Measurements from ENCODE around the gene PFAS.

The PFAS gene

DNA sequence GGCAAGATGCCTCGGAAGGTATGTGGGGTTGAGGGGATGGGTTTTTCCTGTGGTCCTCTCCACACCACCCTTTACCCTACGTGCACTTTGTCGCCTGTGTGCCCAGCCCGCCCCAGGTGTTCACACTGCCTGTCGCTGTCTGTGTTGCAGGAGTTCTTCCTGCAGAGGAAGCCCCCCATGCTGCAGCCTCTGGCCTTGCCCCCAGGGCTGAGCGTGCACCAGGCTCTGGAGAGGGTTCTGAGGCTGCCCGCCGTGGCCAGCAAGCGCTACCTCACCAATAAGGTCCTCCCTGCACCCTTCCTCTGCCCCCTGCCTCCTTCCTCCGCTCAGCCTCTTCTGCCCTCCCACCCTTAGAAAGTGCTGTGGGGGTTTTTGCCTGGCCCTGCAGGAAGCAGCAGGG lies 15.2 kb downstream of the PFAS start:
- no peaks in the 10 kb centered on the region for H3K4me1 ChIP-seq (ENCODE audit: insufficient read depth, low read length, severe bottlenecking)
- H3K79me2 ChIP-seq (ENCODE audit: insufficient read depth, low read length) = no peaks in the 10 kb centered on the region
- H3K27ac ChIP-seq (ENCODE audit: low read depth, low read length, poor library complexity, severe bottlenecking) = no peak overlapping the region
- H3K9me2 ChIP-seq (ENCODE audit: low read depth, low read length) = no peaks in the 10 kb centered on the region
- H3K4me3 ChIP-seq (ENCODE audit: low read depth, low read length, poor library complexity, severe bottlenecking) = no peak overlapping the region
- no peaks in the 10 kb centered on the region for H3F3A ChIP-seq (ENCODE audit: insufficient read depth, low read length)
- no peaks in the 10 kb centered on the region for H3K9me3 ChIP-seq (ENCODE audit: low read length)
- no peak overlapping the region for H2AFZ ChIP-seq (ENCODE audit: low read length)
- TF ChIP-seq EZH2 (IDR thresholded peaks at IDR 0.05; ENCODE audit: borderline replicate concordance, low read length) = no peak
- TF ChIP-seq, protein P1, sequence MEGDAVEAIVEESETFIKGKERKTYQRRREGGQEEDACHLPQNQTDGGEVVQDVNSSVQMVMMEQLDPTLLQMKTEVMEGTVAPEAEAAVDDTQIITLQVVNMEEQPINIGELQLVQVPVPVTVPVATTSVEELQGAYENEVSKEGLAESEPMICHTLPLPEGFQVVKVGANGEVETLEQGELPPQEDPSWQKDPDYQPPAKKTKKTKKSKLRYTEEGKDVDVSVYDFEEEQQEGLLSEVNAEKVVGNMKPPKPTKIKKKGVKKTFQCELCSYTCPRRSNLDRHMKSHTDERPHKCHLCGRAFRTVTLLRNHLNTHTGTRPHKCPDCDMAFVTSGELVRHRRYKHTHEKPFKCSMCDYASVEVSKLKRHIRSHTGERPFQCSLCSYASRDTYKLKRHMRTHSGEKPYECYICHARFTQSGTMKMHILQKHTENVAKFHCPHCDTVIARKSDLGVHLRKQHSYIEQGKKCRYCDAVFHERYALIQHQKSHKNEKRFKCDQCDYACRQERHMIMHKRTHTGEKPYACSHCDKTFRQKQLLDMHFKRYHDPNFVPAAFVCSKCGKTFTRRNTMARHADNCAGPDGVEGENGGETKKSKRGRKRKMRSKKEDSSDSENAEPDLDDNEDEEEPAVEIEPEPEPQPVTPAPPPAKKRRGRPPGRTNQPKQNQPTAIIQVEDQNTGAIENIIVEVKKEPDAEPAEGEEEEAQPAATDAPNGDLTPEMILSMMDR (IDR thresholded peaks at IDR 0.05; ENCODE audit: low read length) = no peak
- H3K4me2 ChIP-seq (ENCODE audit: low read length) = no peak overlapping the region
- peaks cover 94% of the 10 kb centered on the region for H3K36me3 ChIP-seq (ENCODE audit: insufficient read depth, low read length)
- no peaks in the 10 kb centered on the region for H4K20me1 ChIP-seq (ENCODE audit: insufficient read depth, low read length)
- no peak overlapping the region for H3K9ac ChIP-seq (ENCODE audit: low read length)
- no peaks in the 10 kb centered on the region for H3K27me3 ChIP-seq (ENCODE audit: insufficient read depth, low read length)

- no peak for TF ChIP-seq EZH2 (IDR thresholded peaks at IDR 0.05; ENCODE audit: borderline replicate concordance, low read length)
- TF ChIP-seq, protein P1 (IDR thresholded peaks at IDR 0.05; ENCODE audit: low read length) = no peak
- no peaks in the 10 kb centered on the region for H3F3A ChIP-seq (ENCODE audit: insufficient read depth, low read length)
- H3K36me3 ChIP-seq (ENCODE audit: insufficient read depth, low read length) = peaks cover 93% of the 10 kb centered on the region
- H3K79me2 ChIP-seq (ENCODE audit: insufficient read depth, low read length) = no peaks in the 10 kb centered on the region
- H3K27me3 ChIP-seq (ENCODE audit: insufficient read depth, low read length) = no peaks in the 10 kb centered on the region
- H2AFZ ChIP-seq (ENCODE audit: low read length) = no peak overlapping the region
- H3K9ac ChIP-seq (ENCODE audit: low read length) = no peak overlapping the region
- no peaks in the 10 kb centered on the region for H4K20me1 ChIP-seq (ENCODE audit: insufficient read depth, low read length)
- H3K4me2 ChIP-seq (ENCODE audit: low read length) = no peak overlapping the region
- H3K4me3 ChIP-seq (ENCODE audit: low read depth, low read length, poor library complexity, severe bottlenecking) = no peak overlapping the region
- H3K9me2 ChIP-seq (ENCODE audit: low read depth, low read length) = no peaks in the 10 kb centered on the region
- no peaks in the 10 kb centered on the region for H3K4me1 ChIP-seq (ENCODE audit: insufficient read depth, low read length, severe bottlenecking)
- H3K27ac ChIP-seq (ENCODE audit: low read depth, low read length, poor library complexity, severe bottlenecking) = no peak overlapping the region
- no peaks in the 10 kb centered on the region for H3K9me3 ChIP-seq (ENCODE audit: low read length)
Observed at GRCh38 chr17:8264836-8265542, 15.9 kb downstream of the PFAS start.

DNA sequence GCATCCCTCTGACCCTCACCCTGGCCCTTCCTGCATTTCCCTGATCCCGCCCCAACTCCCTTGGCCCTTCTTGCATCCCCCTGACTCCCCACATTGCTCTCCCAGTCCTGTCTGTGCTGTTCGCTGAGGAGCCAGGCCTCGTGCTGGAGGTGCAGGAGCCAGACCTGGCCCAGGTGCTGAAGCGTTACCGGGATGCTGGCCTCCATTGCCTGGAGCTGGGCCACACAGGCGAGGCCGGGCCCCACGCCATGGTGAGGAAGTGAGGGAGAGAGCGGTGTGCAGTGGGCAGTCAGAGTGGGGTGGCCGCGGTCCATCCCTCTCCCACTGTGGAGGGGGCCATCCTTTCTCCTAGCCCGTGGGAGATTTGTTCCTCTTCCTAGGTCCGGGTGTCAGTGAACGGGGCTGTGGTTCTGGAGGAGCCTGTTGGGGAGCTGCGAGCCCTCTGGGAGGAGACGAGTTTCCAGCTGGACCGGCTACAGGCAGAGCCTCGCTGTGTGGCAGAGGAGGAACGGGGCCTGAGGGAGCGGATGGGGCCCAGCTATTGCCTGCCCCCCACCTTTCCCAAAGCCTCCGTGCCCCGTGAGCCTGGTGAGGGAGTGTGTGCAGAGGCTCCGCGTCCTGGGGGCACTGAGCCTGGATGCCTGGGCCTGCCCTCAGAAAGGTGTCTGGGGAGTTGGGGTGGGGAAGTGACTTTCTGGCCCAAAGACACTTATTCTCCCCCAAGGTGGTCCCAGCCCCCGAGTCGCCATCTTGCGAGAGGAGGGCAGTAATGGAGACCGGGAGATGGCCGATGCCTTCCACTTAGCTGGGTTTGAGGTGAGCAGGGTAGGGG lies 17.8 kb downstream of the PFAS start:
- no peaks in the 10 kb centered on the region for H3K9me2 ChIP-seq (ENCODE audit: low read depth, low read length)
- H3K4me3 ChIP-seq (ENCODE audit: low read depth, low read length, poor library complexity, severe bottlenecking) = no peak overlapping the region
- peaks cover 90% of the 10 kb centered on the region for H3K36me3 ChIP-seq (ENCODE audit: insufficient read depth, low read length)
- no peaks in the 10 kb centered on the region for H3K27me3 ChIP-seq (ENCODE audit: insufficient read depth, low read length)
- no peak overlapping the region for H3K9ac ChIP-seq (ENCODE audit: low read length)
- H3K27ac ChIP-seq (ENCODE audit: low read depth, low read length, poor library complexity, severe bottlenecking) = no peak overlapping the region
- no peak overlapping the region for H3K4me2 ChIP-seq (ENCODE audit: low read length)
- H3K9me3 ChIP-seq (ENCODE audit: low read length) = no peaks in the 10 kb centered on the region
- no peaks in the 10 kb centered on the region for H3K79me2 ChIP-seq (ENCODE audit: insufficient read depth, low read length)
- TF ChIP-seq, protein P1 (IDR thresholded peaks at IDR 0.05; ENCODE audit: low read length) = no peak
- no peak for TF ChIP-seq EZH2 (IDR thresholded peaks at IDR 0.05; ENCODE audit: borderline replicate concordance, low read length)
- H4K20me1 ChIP-seq (ENCODE audit: insufficient read depth, low read length) = no peaks in the 10 kb centered on the region
- H2AFZ ChIP-seq (ENCODE audit: low read length) = no peak overlapping the region
- H3F3A ChIP-seq (ENCODE audit: insufficient read depth, low read length) = no peaks in the 10 kb centered on the region
- H3K4me1 ChIP-seq (ENCODE audit: insufficient read depth, low read length, severe bottlenecking) = no peaks in the 10 kb centered on the region
